ENCODE data around the gene CHMP1B.

Gene CHMP1B

GRCh38 chr18:11823545-11823944, 27.7 kb upstream of the CHMP1B start:
- DNase-seq (ENCODE audit: low spot score), result no peak
- Histone ChIP-seq H3K9me3 (ENCODE audit: severe bottlenecking) (no peaks in the 10 kb centered on the region), H3K4me1 (ENCODE audit: insufficient read depth, poor library complexity, severe bottlenecking) (no peaks in the 10 kb centered on the region), H3K27me3 (ENCODE audit: insufficient read depth, poor library complexity, severe bottlenecking) (no peaks in the 10 kb centered on the region), H3K36me3 (ENCODE audit: low read depth) (no peaks in the 10 kb centered on the region), H3K27ac (ENCODE audit: poor library complexity, severe bottlenecking) (no peak overlapping the region), H3K4me3 (ENCODE audit: severe bottlenecking) (no peak overlapping the region)
- ATAC-seq (ENCODE audit: low read depth), result no peak
- TF ChIP-seq CTCF (IDR thresholded peaks at IDR 0.05; ENCODE audit: poor library complexity, severe bottlenecking), result no peak

- H3K4me1 ChIP-seq (ENCODE audit: insufficient read depth, poor library complexity, severe bottlenecking), result no peaks in the 10 kb centered on the region
- no peaks in the 10 kb centered on the region for H3K27me3 ChIP-seq (ENCODE audit: insufficient read depth, poor library complexity, severe bottlenecking)
- no peaks in the 10 kb centered on the region for H3K9me3 ChIP-seq (ENCODE audit: severe bottlenecking)
- no peak overlapping the region for H3K4me3 ChIP-seq (ENCODE audit: severe bottlenecking)
- DNase-seq (ENCODE audit: low spot score) (no peak), ATAC-seq (ENCODE audit: low read depth) (no peak)
- no peak overlapping the region for H3K27ac ChIP-seq (ENCODE audit: poor library complexity, severe bottlenecking)
- no peak for TF ChIP-seq CTCF (IDR thresholded peaks at IDR 0.05; ENCODE audit: poor library complexity, severe bottlenecking)
- H3K36me3 ChIP-seq (ENCODE audit: low read depth), result no peaks in the 10 kb centered on the region
Observed at GRCh38 chr18:11826836-11827235, 24.4 kb upstream of the CHMP1B start.

DNA sequence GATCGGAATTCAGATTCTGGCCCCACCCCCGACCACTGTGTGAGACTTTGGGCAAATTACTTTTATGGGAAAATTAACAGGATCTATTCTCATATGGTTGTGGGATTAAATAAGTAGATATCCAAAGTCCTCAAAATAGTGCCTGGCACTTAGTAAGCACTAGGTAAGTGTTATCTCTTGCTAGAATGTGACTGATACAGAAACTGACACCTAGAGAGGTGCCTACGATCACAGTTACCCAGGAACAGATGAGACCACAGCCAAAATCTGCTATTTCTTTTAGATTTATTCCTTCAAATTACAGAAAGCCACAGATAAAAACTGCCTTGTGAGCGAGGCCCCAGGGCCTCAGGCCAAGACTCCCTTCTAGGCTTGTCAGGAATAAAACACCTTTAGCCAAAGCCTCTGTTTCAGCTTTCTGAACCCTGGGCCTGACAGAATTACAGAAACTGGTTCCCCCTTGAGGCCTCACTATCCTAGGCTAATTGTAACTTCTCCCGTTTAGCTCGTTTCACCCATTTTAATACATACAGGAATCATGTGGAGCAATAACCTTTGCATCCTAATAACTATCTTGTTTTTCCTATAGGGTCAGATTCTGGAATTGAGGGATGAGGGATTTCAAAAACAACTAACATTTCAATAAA, 22.3 kb upstream of the CHMP1B start:
- TF ChIP-seq CTCF (IDR thresholded peaks at IDR 0.05; ENCODE audit: poor library complexity, severe bottlenecking), result no peak
- Histone ChIP-seq H3K4me1 (ENCODE audit: insufficient read depth, poor library complexity, severe bottlenecking) (no peaks in the 10 kb centered on the region), H3K9me3 (ENCODE audit: severe bottlenecking) (no peaks in the 10 kb centered on the region), H3K27me3 (ENCODE audit: insufficient read depth, poor library complexity, severe bottlenecking) (no peaks in the 10 kb centered on the region), H3K36me3 (ENCODE audit: low read depth) (no peaks in the 10 kb centered on the region), H3K27ac (ENCODE audit: poor library complexity, severe bottlenecking) (no peak overlapping the region), H3K4me3 (ENCODE audit: severe bottlenecking) (no peak overlapping the region)
- ATAC-seq (ENCODE audit: low read depth) (no peak), DNase-seq (ENCODE audit: low spot score) (no peak)

DNA sequence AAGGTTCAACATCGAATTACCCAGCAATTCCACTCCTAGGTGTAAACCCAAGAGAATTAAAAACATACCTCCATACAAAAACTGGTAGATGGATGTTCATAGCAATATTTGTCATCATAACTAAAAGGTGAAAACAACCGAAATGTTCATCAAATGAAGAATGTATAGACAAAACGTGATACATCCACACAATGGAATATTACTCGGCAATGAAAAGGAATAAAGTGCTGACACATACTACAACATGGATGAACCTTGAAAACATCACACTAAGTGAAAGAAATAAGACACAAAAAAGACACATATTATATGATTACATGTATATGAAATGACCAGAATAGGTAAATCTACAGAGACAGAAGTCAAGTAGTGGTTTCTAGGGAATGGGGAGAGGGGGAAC, 20.6 kb upstream of the CHMP1B start:
- Histone ChIP-seq H3K27ac (ENCODE audit: poor library complexity, severe bottlenecking) (no peak overlapping the region), H3K4me1 (ENCODE audit: insufficient read depth, poor library complexity, severe bottlenecking) (no peaks in the 10 kb centered on the region), H3K4me3 (ENCODE audit: severe bottlenecking) (no peak overlapping the region), H3K27me3 (ENCODE audit: insufficient read depth, poor library complexity, severe bottlenecking) (no peaks in the 10 kb centered on the region), H3K36me3 (ENCODE audit: low read depth) (no peaks in the 10 kb centered on the region), H3K9me3 (ENCODE audit: severe bottlenecking) (no peaks in the 10 kb centered on the region)
- ATAC-seq (ENCODE audit: low read depth) (no peak), DNase-seq (ENCODE audit: low spot score) (no peak)
- no peak for TF ChIP-seq CTCF (IDR thresholded peaks at IDR 0.05; ENCODE audit: poor library complexity, severe bottlenecking)

- no peaks in the 10 kb centered on the region for H3K27me3 ChIP-seq (ENCODE audit: insufficient read depth, poor library complexity, severe bottlenecking)
- H3K4me3 ChIP-seq (ENCODE audit: severe bottlenecking), result no peak overlapping the region
- no peaks in the 10 kb centered on the region for H3K4me1 ChIP-seq (ENCODE audit: insufficient read depth, poor library complexity, severe bottlenecking)
- H3K27ac ChIP-seq (ENCODE audit: poor library complexity, severe bottlenecking), result no peak overlapping the region
- no peak for ATAC-seq (ENCODE audit: low read depth)
- no peaks in the 10 kb centered on the region for H3K36me3 ChIP-seq (ENCODE audit: low read depth)
- DNase-seq (ENCODE audit: low spot score), result no peak
- no peaks in the 10 kb centered on the region for H3K9me3 ChIP-seq (ENCODE audit: severe bottlenecking)
- TF ChIP-seq CTCF (IDR thresholded peaks at IDR 0.05; ENCODE audit: poor library complexity, severe bottlenecking), result no peak
Observed at GRCh38 chr18:11831921-11832320, 19.3 kb upstream of the CHMP1B start.
